Cardiac fibroblast (primary cell): ENCODE results near the gene HS2ST1.

Experiments
- DNase-seq, 2 donors: peaks; one replicate each; pipeline versions ENCODE4 v3.0.0 to v3.0.0-alpha.2; 2010; ENCODE audit warnings: low read depth in 2 of 2
- H3K4me3 ChIP-seq, 2 donors: replicated peaks in 1 of 2; 1 replicate in 1 of 2; 2 replicates in 1 of 2; pipeline ENCODE4 v1.5.1; 2011; ENCODE audit warnings: low read depth in 2 of 2, low read length in 2 of 2, mild to moderate bottlenecking in 2 of 2, moderate library complexity in 1 of 2
- CTCF ChIP-seq: IDR thresholded peaks from one replicate; pipeline ENCODE4 v1.5.1; 2011; ENCODE audit warnings: low read depth, mild to moderate bottlenecking, low read length, inconsistent platforms

Gene HS2ST1

GRCh38 chr1:87135329-87135712 is 220.9 kb downstream of the HS2ST1 start:
- DNase-seq = no peak
- TF ChIP-seq CTCF = no peak
- no peak overlapping the region for H3K4me3 ChIP-seq

GRCh38 chr1:87136607-87137341 is 222.3 kb downstream of the HS2ST1 start:
- no peak for DNase-seq
- H3K4me3 ChIP-seq = no peak overlapping the region
- no peak for TF ChIP-seq CTCF

- DNase-seq = no peak
- H3K4me3 ChIP-seq = no peak overlapping the region
- TF ChIP-seq CTCF = no peak
Measured at GRCh38 chr1:87137342-87137739, 222.9 kb downstream of the HS2ST1 start.

GRCh38 chr1:87140831-87141540 is 226.6 kb downstream of the HS2ST1 start:
- peak in 1 of 2 donors; percentile 42 for DNase-seq
- no peak for TF ChIP-seq CTCF
- no peak overlapping the region for H3K4me3 ChIP-seq

GRCh38 chr1:87141556-87141955 is 227.1 kb downstream of the HS2ST1 start:
- no peak overlapping the region for H3K4me3 ChIP-seq
- no peak for DNase-seq
- TF ChIP-seq CTCF = no peak

- no peak overlapping the region for H3K4me3 ChIP-seq
Measured at GRCh38 chr1:87143413-87144135, 229.1 kb downstream of the HS2ST1 start.

More at GRCh38 chr1:87143413-87144135, 229.1 kb downstream of the HS2ST1 start:
- DNase-seq = no peak
- no peak for TF ChIP-seq CTCF
